H7 (cell line): ENCODE data around the gene POLDIP3. TPM values are rescaled to one million over a fixed set of nuclear protein-coding genes. Genes with fewer than 3 reads are reported as not detected.
A peak's percentile ranks its signal among the peaks of the same experiment; 100 is the strongest.
"Not testable (repeated sequence)": the region's sequence is repeated elsewhere in the genome, so short reads cannot be mapped to it uniquely, and the experiment has no call there.

ENCODE experiments used
- DNase-seq: peaks from one replicate; pipeline ENCODE4 v3.0.0; 2012
- H3K27me3 ChIP-seq: 2 replicates; pipeline ENCODE4 v1.6.0; 2011; ENCODE audit warnings: mild to moderate bottlenecking, low read length; ENCODE audit not compliant: control insufficient read depth, insufficient read depth
- H3K36me3 ChIP-seq: replicated peaks from 2 replicates; pipeline ENCODE4 v1.5.1; 2011; ENCODE audit warnings: low read length; ENCODE audit not compliant: control insufficient read depth, insufficient read depth
- H3K4me3 ChIP-seq: 2 replicates; pipeline ENCODE4 v1.5.1; 2011; ENCODE audit warnings: low read depth, mild to moderate bottlenecking, control low read depth, low read length, moderate library complexity; ENCODE audit not compliant: insufficient read depth
- total RNA-seq: library from RNA; depleted of rRNA; stranded (reverse); fragments of >200 nt; shearing (Covaris generic); gene quantifications from 2 replicates; pipeline ENCODE4 v1.2.3, GENCODE V29; 2014

POLDIP3 gene
- total RNA-seq, 1 experiment from 2014 or later = 43.2 TPM

GRCh38 chr22:42574046-42574445 lies 40.6 kb downstream of the POLDIP3 start:
- H3K36me3 ChIP-seq = peaks cover 17% of the 10 kb centered on the region

GRCh38 chr22:42571068-42571467 lies 43.6 kb downstream of the POLDIP3 start:
- H3K27me3 ChIP-seq, H3K4me3 ChIP-seq, H3K36me3 ChIP-seq: not testable (repeated sequence)
- peak; percentile 48 for DNase-seq

More at GRCh38 chr22:42574046-42574445, 40.6 kb downstream of the POLDIP3 start:
- not testable (repeated sequence) for DNase-seq, H3K27me3 ChIP-seq, H3K4me3 ChIP-seq

DNA sequence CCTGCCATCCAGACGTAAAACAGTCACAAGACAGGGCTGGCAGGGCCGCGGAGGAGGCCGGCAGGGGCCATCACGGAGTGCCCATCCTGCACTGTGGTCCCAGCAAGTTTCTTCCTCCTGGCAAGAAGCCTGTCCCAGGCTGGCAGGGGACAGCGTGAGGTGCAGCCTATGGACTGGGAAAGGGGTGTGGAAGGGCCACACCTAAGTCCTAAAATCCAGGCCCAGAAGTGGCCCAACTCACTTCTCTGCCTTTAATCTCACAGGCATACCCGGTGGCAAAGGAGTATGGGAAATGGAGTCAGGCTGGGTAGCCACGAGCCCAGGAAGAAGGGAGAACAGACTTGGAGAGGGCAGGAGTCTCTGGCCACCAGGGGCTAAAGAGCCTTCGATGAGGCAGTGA lies 44.1 kb downstream of the POLDIP3 start:
- peak; percentile 40 for DNase-seq
- not testable (repeated sequence) for H3K27me3 ChIP-seq, H3K36me3 ChIP-seq, H3K4me3 ChIP-seq

GRCh38 chr22:42567950-42568349 lies 46.7 kb downstream of the POLDIP3 start:
- H3K4me3 ChIP-seq, H3K27me3 ChIP-seq, H3K36me3 ChIP-seq, DNase-seq: not testable (repeated sequence)

- Histone ChIP-seq H3K36me3 (no peaks in the 10 kb centered on the region; the same call in none of the 2 replicates), H3K27me3 (no peaks in the 10 kb centered on the region), H3K4me3 (no peak overlapping the region)
- DNase-seq = peak; percentile 46
These were observed 48.7 kb downstream of the POLDIP3 start for GRCh38 chr22:42565956-42566355.

DNA sequence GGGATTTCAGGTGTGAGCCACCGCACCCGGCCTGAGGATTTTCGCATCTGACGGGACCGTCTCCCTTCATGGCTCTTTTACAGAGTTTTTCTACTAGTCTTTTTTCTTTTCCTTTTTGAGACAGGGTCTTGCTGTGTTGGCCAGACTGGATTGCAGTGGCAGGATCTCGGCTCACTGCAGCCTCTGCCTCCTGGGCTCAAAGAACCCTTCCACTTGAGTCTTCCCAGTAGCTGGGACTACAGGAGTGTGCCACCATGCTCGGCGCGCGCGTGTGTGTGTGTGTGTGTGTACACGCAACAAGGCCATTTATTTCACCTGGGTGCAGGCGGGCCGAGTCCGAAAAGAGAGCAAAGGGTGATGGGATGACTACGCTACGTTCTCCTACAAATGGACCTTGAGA lies 50.0 kb downstream of the POLDIP3 start:
- DNase-seq = no peak
- Histone ChIP-seq H3K27me3 (no peaks in the 10 kb centered on the region), H3K4me3 (no peak overlapping the region), H3K36me3 (no peaks in the 10 kb centered on the region; the same call in none of the 2 replicates)

GRCh38 chr22:42563943-42564342 lies 50.7 kb downstream of the POLDIP3 start:
- not testable (repeated sequence) for H3K36me3 ChIP-seq, H3K27me3 ChIP-seq, H3K4me3 ChIP-seq, DNase-seq

- no peaks in the 10 kb centered on the region; the same call in none of the 2 replicates for H3K36me3 ChIP-seq
- no peak for DNase-seq
- no peaks in the 10 kb centered on the region for H3K27me3 ChIP-seq
- H3K4me3 ChIP-seq = no peak overlapping the region
These were observed 52.0 kb downstream of the POLDIP3 start for GRCh38 chr22:42562684-42563083.

DNA sequence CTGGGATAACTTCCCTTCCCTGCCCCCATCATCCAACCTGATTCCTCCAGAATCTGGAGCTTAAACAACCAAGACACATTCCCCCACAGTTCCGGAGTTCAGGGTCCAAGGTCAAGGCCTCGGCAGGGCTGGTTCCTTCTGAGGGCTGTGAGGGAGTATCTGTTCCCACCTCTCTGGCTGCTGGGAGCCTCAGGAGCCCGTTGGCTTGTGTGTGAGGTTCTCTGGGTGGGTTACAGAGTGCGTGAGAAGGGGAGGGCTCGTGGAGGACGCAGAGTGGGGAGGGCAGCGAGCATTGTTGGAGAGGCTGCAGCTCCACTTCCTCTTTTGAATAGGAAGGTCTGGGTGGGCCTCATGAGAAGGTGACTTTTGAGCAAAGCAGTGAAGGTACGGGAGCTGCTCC lies 52.4 kb downstream of the POLDIP3 start:
- DNase-seq = peak; percentile 28
- no peaks in the 10 kb centered on the region; the same call in none of the 2 replicates for H3K36me3 ChIP-seq
- no peaks in the 10 kb centered on the region for H3K27me3 ChIP-seq
- H3K4me3 ChIP-seq = no peak overlapping the region

DNA sequence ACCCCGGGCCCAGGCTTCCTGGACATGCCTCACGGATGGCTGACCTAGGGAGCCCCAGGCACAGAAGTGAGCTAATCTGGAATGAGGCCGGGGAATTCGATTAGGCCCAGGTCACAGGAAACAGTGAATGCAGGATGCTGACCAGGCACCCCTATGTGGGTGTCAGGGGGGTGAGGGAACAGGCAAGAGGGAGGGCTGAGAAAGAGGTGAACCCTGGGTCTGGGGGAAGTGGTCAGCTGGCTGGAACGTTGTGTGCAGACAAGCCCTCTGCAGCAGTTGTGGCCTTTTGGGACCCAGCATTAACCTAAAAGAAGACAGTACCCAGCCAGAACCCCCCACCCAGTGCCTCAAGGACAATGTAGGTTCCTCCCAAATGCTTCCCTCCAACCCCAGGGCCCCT lies 52.8 kb downstream of the POLDIP3 start:
- DNase-seq = peak; percentile 40
- H3K36me3 ChIP-seq = no peaks in the 10 kb centered on the region; the same call in none of the 2 replicates
- no peaks in the 10 kb centered on the region for H3K27me3 ChIP-seq
- H3K4me3 ChIP-seq = no peak overlapping the region

DNA sequence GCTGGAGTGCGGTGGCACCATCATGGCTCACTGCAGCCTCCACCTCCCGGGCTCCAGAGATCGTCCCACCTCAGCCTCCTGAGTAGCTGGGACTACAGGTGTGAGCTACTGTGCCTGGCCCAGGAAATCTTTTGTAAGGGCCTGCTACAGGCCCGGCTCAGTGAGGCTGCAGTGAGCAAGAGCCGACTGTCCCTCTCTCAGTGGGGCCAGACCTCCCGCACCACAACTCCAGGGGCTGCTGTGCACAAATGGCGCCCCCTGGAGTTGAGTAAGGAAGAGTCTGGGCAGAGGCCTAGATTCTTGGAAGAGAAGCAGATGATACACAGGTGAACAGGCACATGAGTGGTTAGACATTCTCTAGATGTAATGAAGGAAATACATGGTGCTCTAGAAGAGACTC lies 53.9 kb downstream of the POLDIP3 start:
- H3K27me3 ChIP-seq = no peaks in the 10 kb centered on the region
- no peaks in the 10 kb centered on the region; the same call in none of the 2 replicates for H3K36me3 ChIP-seq
- DNase-seq = peak; percentile 91
- H3K4me3 ChIP-seq = no peak overlapping the region

- H3K36me3 ChIP-seq = no peaks in the 10 kb centered on the region; the same call in none of the 2 replicates
- no peaks in the 10 kb centered on the region for H3K27me3 ChIP-seq
- no peak overlapping the region for H3K4me3 ChIP-seq
- peak; percentile 27 for DNase-seq
These were observed 54.3 kb downstream of the POLDIP3 start for GRCh38 chr22:42560381-42560780.

DNA sequence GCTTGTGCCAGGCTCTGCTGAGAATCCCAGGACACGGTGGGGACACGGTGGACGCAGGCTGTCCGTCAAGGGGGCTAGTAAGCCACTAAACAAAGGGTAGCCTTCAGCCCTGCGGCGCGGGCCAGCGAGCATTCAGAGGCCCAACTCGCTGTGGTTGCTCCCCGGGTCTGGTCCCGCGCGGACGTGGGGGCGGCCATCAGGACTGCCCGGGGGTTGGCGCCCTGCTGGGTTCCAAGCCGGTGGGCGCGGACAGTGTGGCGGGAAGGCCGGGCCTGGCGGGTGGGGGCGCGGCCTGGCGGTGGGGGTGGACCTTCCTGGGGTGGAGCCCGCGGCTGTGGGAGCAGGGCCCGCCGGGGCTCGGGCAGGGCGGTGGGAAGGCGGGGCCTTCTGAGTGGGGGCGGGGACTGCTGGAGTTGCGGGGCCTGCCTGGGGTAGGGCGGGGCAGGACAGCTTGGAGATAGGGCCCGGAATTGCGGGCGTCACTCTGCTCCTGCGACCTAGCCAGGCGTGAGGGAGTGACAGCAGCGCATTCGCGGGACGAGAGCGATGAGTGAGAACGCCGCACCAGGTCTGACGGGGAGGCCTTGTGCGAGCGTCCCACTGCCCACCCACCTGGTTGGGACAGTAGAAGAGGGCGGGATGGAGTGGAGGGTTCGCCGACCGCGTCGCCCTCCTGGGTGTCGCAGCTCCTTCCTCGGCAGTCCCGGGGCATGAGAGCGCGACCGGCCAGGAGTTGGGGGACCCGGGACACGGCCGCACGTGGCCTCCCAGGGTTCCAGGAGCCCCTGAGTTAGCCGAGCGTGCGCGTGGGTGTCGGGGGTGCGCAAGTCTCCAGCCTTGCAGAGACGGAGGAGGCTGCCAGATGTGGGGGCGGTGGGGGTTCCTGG lies 61.0 kb downstream of the POLDIP3 start, which contains the start of gene SERHL2:
Gene SERHL2 (plus strand): TSS at position 482 of the 887 bp plus-strand sequence. CDS start 65 bp downstream, at position 547.
- Histone ChIP-seq H3K36me3 (no peaks in the 10 kb centered on the region), H3K27me3 (peaks cover 8% of the 10 kb centered on the region; the same call in 1 of the 2 replicates), H3K4me3 (peak within 1 kb of the TSS; percentile 59)
- DNase-seq = peak; percentile 99

DNA sequence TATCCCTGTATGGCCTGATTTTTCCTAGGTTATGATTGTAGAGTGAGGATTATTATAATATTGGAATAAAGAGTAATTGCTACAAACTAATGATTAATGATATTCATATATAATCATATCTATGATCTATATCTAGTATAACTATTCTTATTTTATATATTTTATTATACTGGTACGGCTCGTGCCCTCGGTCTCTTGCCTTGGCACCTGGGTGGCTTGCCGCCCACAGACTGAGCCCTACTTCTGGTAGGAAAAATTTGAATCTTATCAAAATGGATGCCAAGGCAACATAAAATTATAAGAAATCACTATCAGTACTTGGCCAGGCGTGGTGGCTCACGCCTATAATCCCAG lies 62.4 kb downstream of the POLDIP3 start:
- DNase-seq, H3K4me3 ChIP-seq, H3K36me3 ChIP-seq, H3K27me3 ChIP-seq: not testable (repeated sequence)

DNA sequence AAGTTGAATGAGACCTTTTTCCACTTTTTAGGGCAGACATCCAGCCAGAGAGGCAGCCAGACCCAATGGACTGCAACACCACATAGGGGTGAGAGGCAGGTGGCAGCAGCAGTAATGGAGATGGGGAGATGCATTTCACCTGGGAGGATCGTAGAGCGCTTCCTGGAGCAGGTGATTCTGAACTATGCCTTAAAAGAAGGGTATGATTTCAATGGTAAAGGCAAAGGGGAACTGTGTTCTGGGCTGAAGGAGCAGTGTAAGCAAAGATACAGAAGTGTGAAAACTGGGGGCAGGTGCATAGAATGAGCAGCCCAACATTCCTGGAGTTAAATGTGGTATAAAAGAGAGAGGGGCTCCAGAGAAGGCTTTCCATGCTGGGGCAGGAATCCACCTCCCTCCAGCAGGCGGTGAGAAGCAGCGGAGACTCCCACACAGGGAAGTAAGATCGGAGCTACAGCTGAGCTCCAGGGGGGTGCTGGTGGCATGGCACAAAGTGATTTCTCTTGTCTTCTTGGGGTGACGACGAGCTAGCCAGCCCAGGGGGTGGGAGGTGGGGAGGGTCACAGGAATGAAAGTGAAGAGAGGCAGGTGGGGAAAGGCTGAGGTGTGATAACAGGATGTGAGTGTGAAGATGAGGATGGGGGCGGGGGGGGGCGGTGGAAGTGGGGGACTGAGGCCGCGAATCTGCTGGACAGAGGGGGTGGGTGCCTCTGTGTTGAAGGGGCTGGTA lies 65.2 kb downstream of the POLDIP3 start:
- H3K27me3 ChIP-seq = peaks cover 8% of the 10 kb centered on the region; the same call in 1 of the 2 replicates
- H3K36me3 ChIP-seq = no peaks in the 10 kb centered on the region
- DNase-seq = peak; percentile 61
- no peak overlapping the region for H3K4me3 ChIP-seq
